Right hindlimb (tissue), 1 donor: ENCODE data around the gene SLC7A11.

Source experiments
- DNase-seq: peaks from one replicate; pipeline ENCODE4 v3.0.0-alpha.2; 2018

The SLC7A11 gene

DNA sequence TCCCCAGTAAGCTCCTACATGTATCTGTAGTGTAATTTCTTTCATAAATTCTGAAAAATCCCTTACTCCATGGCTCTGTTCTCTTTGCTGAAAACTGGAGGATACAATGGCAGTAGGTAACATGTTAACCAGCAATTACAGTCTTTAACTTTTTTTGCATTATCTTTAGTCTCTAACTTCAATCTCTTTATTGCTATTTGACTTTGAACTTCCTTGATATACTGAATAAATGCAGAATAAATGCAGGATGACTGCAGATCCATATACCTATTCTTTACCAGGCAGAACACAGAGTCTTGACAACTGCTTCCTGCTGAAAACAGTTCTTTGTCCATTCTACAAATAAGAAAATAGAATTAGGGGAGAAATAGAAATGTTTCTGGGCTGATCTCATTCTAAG, 101.3 kb downstream of the SLC7A11 start:
- DNase-seq = no peak

DNA sequence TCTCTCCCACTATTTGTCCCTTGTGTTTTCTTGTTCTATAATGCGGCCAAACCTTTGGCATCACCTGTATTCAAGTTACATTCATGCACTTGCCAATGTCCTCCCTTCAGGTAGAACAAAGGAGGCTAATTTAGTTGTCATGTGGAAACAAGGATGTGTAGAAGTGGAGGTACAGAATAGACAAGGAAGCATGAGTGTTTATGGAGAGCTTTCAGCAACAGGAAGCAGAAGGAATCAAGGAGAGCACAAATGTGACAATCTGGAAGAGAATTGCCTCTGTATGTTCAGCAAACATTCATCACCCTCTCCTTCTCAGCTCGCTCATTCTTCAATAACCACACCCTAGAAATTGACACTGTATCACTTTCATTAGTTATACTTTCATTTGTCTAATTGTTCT, 103.4 kb downstream of the SLC7A11 start:
- DNase-seq = no peak

DNA sequence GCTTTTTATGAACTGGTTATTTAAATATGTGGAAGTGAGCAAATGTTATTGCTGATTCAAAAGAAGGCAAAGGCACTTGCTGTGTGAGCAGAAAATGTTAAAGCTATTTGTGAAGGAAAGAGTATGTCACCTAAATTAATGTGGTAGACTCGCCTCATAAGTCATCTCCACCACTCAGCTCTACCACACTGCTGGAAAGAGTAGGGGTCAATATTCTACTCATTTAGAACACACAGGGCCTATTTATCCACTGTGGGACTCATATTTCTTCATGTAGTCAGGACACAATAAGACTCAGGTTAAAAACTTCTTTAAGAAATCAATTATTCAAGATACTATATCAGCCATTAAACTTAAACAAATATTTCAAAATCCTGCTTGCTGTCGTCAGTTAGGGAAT, 106.5 kb downstream of the SLC7A11 start:
- DNase-seq = no peak

DNA sequence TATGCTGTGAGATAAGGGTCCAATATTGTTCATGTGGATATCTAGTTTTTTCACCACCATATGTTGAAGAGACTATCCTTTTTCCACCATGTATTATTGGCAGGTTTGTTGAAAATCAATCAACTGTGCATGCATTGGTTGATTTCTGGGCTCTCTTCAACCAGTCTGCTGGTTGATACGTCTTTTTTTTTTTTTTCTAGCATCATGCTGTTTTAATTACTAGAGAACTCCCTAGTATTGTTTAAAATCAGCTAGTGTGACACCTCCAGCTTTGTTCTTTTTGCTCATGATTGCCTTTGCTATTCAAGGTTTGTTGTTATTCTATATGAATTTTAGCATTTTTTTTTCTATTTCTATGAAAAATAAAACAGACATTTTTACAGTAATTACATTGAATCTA, 123.9 kb downstream of the SLC7A11 start:
- DNase-seq = no peak

DNA sequence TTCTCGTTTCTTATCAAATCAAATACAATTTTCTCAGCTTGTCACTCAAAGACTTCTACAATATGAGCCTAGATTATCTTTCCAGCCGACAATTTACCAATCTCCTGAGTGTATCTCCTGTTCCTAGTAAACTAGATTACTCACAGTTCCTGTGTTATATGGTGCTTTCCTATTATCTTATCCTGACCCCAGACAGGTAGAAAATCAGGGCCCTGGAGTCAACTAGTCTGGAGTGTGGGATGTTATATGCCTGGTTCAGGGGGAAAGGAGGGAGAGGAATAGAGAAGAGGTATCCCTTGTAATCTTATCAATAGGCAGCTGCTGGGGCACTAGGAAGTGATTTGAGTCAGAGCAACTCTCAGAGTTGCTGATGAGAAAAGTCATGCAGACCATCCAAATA, 127.1 kb downstream of the SLC7A11 start:
- no peak for DNase-seq

DNA sequence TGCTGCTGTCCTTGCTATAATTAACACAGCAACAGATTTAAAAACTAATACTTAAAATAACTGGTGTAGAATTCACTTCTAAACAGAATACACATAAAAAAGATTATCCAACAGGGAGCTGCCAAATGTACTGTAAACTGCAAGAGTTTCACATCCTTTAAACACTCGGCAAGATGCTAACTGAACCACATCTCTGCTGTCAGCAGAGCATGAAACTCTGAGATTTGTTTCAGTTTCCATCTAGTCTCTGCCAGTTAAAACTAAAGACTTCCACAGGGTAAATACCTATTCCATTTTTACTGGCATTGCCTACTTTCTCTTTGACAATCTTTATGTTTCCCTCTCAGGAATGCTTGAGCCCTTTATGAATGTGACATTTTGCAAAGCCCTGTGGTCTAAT, 127.7 kb downstream of the SLC7A11 start:
- DNase-seq = no peak
